Measurements from ENCODE around the gene CAMTA2. TPM values are rescaled to one million over a fixed set of nuclear protein-coding genes. Genes with fewer than 3 reads are reported as not detected.

The CAMTA2 gene
- total and polyA plus RNA-seq, 9 of the 15 experiments (the other 6 are each of a cell fraction or from before 2014, with no cell fraction given) = 0.24 to 25.1 (median 6.3) TPM

- TF ChIP-seq, protein P1, sequence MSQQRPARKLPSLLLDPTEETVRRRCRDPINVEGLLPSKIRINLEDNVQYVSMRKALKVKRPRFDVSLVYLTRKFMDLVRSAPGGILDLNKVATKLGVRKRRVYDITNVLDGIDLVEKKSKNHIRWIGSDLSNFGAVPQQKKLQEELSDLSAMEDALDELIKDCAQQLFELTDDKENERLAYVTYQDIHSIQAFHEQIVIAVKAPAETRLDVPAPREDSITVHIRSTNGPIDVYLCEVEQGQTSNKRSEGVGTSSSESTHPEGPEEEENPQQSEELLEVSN (IDR thresholded peaks at IDR 0.05; ENCODE audit: borderline replicate concordance in 1 of 2, extremely low read depth in 1 of 2, insufficient read depth in 1 of 2, insufficient read length in 1 of 2, low read depth in 1 of 2, low read length in 1 of 2, poor library complexity in 1 of 2, severe bottlenecking in 1 of 2) = peak; percentile 90 to 95
- TF ChIP-seq ZNF766 (CRISPR knock-in tag; conservative IDR thresholded peaks at IDR 0.05) = peak; percentile 43; the same call in 1 of the 2 replicates
- TF ChIP-seq SPI1 (IDR thresholded peaks at IDR 0.05; ENCODE audit: borderline replicate concordance, low read depth, low read length) = no peak
- no peak for TF ChIP-seq NKRF (IDR thresholded peaks at IDR 0.05; ENCODE audit: borderline replicate concordance)
- TF ChIP-seq MAZ (CRISPR knock-in tag; conservative IDR thresholded peaks at IDR 0.05 in 1 of 2, IDR thresholded peaks at IDR 0.05 in 1 of 2) = peak; percentile 49 to 64; a peak in 1 of 4 replicates
- 0 out of 2 replicates have a peak, but pooled peaks have one; percentile 29 for TF ChIP-seq SP1 (CRISPR knock-in tag; IDR thresholded peaks at IDR 0.05)
- peak in 1 of 2 experiments; percentile 91; a peak in 2 of 4 replicates for TF ChIP-seq ZNF639 (CRISPR knock-in tag; conservative IDR thresholded peaks at IDR 0.05 in 1 of 2, IDR thresholded peaks at IDR 0.05 in 1 of 2)
- TF ChIP-seq, protein P2, sequence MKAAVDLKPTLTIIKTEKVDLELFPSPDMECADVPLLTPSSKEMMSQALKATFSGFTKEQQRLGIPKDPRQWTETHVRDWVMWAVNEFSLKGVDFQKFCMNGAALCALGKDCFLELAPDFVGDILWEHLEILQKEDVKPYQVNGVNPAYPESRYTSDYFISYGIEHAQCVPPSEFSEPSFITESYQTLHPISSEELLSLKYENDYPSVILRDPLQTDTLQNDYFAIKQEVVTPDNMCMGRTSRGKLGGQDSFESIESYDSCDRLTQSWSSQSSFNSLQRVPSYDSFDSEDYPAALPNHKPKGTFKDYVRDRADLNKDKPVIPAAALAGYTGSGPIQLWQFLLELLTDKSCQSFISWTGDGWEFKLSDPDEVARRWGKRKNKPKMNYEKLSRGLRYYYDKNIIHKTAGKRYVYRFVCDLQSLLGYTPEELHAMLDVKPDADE (conservative IDR thresholded peaks at IDR 0.05; ENCODE audit: control insufficient read depth, low read depth, low read length) = no peak
- TF ChIP-seq POLR2A (conservative IDR thresholded peaks at IDR 0.05) = no peak
- 0 out of 2 replicates have a peak, but pooled peaks have one; percentile 31 for TF ChIP-seq ZNF511 (CRISPR knock-in tag; IDR thresholded peaks at IDR 0.05)
- no peak for TF ChIP-seq SMC3 (conservative IDR thresholded peaks at IDR 0.05; ENCODE audit: insufficient read depth, low read depth, low read length)
- peak; percentile 69 for TF ChIP-seq BHLHE40 (IDR thresholded peaks at IDR 0.05; ENCODE audit: low read length)
- TF ChIP-seq EP400 (IDR thresholded peaks at IDR 0.05) = peak; percentile 79; the same call in 1 of the 2 replicates
- TF ChIP-seq PRDM10 (IDR thresholded peaks at IDR 0.05; ENCODE audit: partially characterized antibody) = peak; percentile 95
- no peak for TF ChIP-seq ELF4 (CRISPR knock-in tag; IDR thresholded peaks at IDR 0.05)
Measured at GRCh38 chr17:4949321-4950074, 38.0 kb downstream of the CAMTA2 start (continued).
